ENCODE results near the gene CRX.
"Not testable (repeated sequence)": the region's sequence is repeated elsewhere in the genome, so short reads cannot be mapped to it uniquely, and the experiment has no call there.

Gene CRX

GRCh38 chr19:47797996-47798903 is 23.5 kb upstream of the CRX start:
- no peak overlapping the region for H3K27ac ChIP-seq
- TF ChIP-seq CTCF (conservative IDR thresholded peaks at IDR 0.05), result no peak

- no peak for TF ChIP-seq CTCF (conservative IDR thresholded peaks at IDR 0.05)
- H3K27ac ChIP-seq, result no peak overlapping the region
Observed at GRCh38 chr19:47798904-47799266, 22.9 kb upstream of the CRX start.

- H3K27ac ChIP-seq, result no peak overlapping the region
- no peak for TF ChIP-seq CTCF (conservative IDR thresholded peaks at IDR 0.05)
Observed at GRCh38 chr19:47801270-47801669, 20.5 kb upstream of the CRX start.

GRCh38 chr19:47802521-47803043 is 19.2 kb upstream of the CRX start:
- H3K27ac ChIP-seq, result no peak overlapping the region
- TF ChIP-seq CTCF (conservative IDR thresholded peaks at IDR 0.05), result no peak

GRCh38 chr19:47803148-47803547 is 18.6 kb upstream of the CRX start:
- not testable (repeated sequence) for H3K27ac ChIP-seq

- H3K27ac ChIP-seq, result not testable (repeated sequence)
Observed at GRCh38 chr19:47803671-47804070, 18.1 kb upstream of the CRX start.

- not testable (repeated sequence) for H3K27ac ChIP-seq
Observed at GRCh38 chr19:47804451-47804850, 17.3 kb upstream of the CRX start, which contains the start of gene TPRX1. TPRX1 (minus strand) TSS chr19:47804551; CDS start chr19:47804539, 12 bp downstream.

GRCh38 chr19:47805313-47805712 is 16.4 kb upstream of the CRX start:
- H3K27ac ChIP-seq, result no peak overlapping the region
- TF ChIP-seq CTCF (conservative IDR thresholded peaks at IDR 0.05), result no peak

GRCh38 chr19:47806435-47806834 is 15.3 kb upstream of the CRX start:
- no peak overlapping the region for H3K27ac ChIP-seq
- no peak for TF ChIP-seq CTCF (conservative IDR thresholded peaks at IDR 0.05)
